Measurements from ENCODE around the gene GJB1. TPM values are rescaled to one million over a fixed set of nuclear protein-coding genes. Genes with fewer than 3 reads are reported as not detected.

GJB1 gene
- total RNA-seq, 1 donor = not detected

DNA sequence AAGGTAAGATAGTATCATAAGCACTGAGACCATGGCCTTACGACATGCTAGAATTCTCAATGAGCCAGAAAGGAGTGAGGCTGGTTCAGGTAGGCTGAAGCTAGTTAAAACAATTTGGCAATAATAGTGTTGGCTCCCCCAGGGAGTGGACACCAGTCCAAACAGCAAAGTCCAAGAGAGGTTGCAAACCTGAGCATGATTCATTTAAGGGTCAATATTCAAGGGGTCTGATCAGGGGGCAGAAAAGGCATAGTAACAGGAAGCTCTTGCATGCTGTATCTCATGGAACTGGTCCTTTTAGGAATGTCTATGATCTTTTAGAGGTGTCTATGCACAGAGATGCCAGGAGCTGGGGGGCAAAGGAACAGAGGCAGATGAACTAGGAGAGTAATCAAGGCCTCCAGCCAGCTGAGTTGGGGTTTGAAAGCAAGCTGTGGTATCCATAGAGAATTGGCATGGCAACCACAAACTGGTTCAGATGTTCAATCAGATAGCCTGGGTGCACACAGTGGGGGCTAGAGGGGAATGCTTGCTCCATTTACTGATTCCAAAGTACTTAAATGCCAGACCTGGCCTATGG lies 5.1 kb downstream of the GJB1 start:
- H3K4me3 ChIP-seq (ENCODE audit: low read length) = no peak overlapping the region
- H3K4me1 ChIP-seq (ENCODE audit: insufficient read depth, low read length) = no peaks in the 10 kb centered on the region
- no peaks in the 10 kb centered on the region for H3K27me3 ChIP-seq (ENCODE audit: insufficient read depth, low read length)
- H3K9me3 ChIP-seq (ENCODE audit: low read depth, low read length) = no peaks in the 10 kb centered on the region

DNA sequence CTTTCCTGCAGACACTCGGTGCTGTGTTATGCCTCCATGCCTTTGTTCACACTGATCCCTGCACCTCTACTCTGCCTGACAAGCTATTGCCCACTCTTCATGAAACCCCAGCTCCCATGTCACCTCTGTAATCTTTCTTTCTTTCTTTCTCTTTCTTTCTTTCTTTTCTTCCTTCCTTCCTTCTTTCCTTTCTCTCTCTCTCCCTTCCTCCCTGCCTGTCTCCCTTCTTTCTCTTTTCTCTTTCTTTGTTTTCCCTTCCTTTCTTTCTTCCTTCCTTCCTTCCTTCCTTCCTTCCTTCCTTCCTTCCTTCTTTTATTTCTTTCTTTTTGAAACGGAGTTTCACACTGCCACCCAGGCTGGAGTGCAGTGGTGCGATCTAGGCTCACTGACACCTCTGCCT lies 12.5 kb downstream of the GJB1 start:
- Histone ChIP-seq H3K27me3 (ENCODE audit: insufficient read depth, low read length) (no peaks in the 10 kb centered on the region), H3K4me1 (ENCODE audit: insufficient read depth, low read length) (no peaks in the 10 kb centered on the region), H3K9me3 (ENCODE audit: low read depth, low read length) (no peaks in the 10 kb centered on the region), H3K4me3 (ENCODE audit: low read length) (no peak overlapping the region)

DNA sequence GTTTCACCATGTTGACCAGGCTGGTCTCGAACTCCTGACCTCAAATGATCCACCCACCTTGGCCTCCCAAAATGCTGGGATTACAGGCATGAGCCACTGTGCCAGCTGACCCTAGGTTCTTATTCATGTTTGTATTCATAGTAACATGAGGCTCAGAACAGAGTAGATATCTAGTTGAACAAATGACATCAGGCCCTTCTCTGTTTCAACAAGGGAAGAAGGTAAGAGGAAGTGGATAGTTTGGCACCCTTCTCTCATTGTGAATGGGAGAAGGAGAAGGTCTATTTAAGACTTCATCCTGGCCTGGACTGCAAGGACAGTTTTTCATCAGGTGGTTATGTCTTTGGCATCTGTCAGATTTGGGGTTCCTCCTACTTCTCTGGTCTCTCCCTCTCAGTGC lies 13.8 kb downstream of the GJB1 start:
- Histone ChIP-seq H3K27me3 (ENCODE audit: insufficient read depth, low read length) (no peaks in the 10 kb centered on the region), H3K4me1 (ENCODE audit: insufficient read depth, low read length) (no peaks in the 10 kb centered on the region), H3K9me3 (ENCODE audit: low read depth, low read length) (no peaks in the 10 kb centered on the region)

DNA sequence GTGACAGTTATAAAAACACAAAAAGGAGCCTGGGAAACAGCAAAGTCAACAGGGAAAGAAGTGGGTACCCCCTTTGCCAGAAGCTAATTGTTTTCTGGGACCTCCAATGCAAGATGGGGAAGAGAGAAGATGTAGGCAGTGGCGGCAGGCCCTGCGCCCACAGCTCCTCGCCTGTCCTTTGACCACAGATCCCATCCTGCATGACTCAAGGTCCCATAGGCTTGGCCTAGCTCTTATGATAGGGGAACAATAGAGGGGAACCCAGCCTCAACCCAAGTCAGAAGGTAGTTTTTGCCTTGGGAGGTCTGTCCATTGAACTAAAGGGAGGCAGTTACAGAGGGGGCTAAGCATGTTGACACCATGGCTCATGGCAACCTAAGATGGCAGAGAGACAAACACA lies 16.8 kb downstream of the GJB1 start:
- H3K4me3 ChIP-seq (ENCODE audit: low read length) = no peak overlapping the region
- no peaks in the 10 kb centered on the region for H3K4me1 ChIP-seq (ENCODE audit: insufficient read depth, low read length)
- no peaks in the 10 kb centered on the region for H3K27me3 ChIP-seq (ENCODE audit: insufficient read depth, low read length)
- H3K9me3 ChIP-seq (ENCODE audit: low read depth, low read length) = no peaks in the 10 kb centered on the region

More for the DNA sequence above, 13.8 kb downstream of the GJB1 start:
- no peak overlapping the region for H3K4me3 ChIP-seq (ENCODE audit: low read length)

DNA sequence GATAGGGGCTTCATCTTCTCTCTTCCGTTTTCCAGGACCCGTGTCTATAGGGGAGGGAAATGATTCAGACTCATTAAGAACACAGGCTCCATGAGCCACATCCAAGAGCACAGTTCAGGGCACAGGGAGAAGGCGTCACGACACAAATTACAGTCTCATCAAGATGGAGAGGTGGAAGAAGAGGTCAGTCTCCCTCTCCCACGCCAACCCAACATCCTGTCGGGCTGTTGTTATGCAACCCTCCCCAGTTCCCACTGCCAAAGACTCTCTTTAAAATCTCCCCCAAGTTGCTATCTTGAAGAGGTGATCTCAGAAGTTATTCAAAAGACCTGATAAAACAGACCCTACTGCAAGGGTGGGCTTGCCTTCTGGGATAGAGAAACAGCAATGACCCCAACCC lies 18.3 kb downstream of the GJB1 start:
- Histone ChIP-seq H3K4me3 (ENCODE audit: low read length) (no peak overlapping the region), H3K4me1 (ENCODE audit: insufficient read depth, low read length) (no peaks in the 10 kb centered on the region), H3K27me3 (ENCODE audit: insufficient read depth, low read length) (no peaks in the 10 kb centered on the region), H3K9me3 (ENCODE audit: low read depth, low read length) (no peaks in the 10 kb centered on the region)

DNA sequence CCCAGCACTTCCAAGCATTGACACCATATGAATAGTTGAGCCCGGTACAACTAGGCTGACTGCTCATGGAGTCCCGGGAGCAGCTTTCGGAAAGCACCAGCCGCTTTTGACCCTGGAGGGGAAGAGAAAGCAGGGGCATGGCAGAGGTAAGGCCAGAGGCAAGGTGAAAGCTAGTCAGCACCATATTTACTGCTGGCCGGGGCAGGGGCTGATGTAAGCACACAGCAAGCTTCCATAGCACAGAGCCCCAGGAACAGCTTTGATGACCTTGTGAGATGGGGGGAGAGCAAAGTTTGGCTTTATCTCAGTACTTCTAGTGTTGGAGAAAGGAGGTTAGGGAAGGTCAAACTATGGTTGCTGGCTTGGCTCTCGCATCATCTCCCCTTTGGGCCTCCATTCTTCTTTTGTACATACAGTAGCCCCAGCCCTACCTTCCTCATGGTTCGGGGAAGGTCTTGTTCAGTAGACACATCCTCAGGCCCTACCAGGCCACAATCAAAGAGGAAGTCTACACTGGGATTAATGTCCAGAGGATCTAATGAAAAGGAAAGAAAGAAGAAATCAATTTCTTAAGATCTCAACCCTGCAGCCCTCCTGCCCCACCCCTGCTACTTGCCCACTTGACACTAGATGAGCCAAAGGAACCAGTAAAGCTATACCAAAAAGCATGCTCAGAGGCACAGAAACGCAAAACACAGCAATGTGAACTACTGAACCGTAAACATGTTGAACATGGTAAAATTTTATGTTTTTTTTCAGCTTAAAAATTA lies 21.5 kb downstream of the GJB1 start:
- no peak overlapping the region for H3K4me3 ChIP-seq (ENCODE audit: low read length)
- H3K27me3 ChIP-seq (ENCODE audit: insufficient read depth, low read length) = no peaks in the 10 kb centered on the region
- no peaks in the 10 kb centered on the region for H3K4me1 ChIP-seq (ENCODE audit: insufficient read depth, low read length)
- H3K9me3 ChIP-seq (ENCODE audit: low read depth, low read length) = no peaks in the 10 kb centered on the region

DNA sequence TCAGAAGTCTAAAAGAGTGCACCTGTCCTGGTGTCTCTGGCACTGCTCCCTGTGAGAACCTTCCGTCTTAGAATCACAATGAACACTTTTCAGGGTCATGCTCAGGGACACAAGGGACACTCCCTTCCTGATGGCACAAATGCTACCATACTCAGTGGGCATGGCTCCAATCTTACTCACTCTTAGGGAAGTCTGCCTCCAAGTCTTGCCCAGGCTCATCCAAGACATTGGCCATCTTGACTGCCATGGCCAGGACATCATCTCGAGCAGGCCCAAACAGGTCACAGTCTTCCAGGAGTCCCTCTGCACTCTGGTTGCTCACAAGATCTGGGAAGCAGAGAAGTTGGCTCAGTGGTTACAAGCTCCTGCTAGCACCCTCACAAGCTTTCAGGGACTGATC lies 22.1 kb downstream of the GJB1 start:
- no peak overlapping the region for H3K4me3 ChIP-seq (ENCODE audit: low read length)
- no peaks in the 10 kb centered on the region for H3K4me1 ChIP-seq (ENCODE audit: insufficient read depth, low read length)
- H3K27me3 ChIP-seq (ENCODE audit: insufficient read depth, low read length) = no peaks in the 10 kb centered on the region
- no peaks in the 10 kb centered on the region for H3K9me3 ChIP-seq (ENCODE audit: low read depth, low read length)

DNA sequence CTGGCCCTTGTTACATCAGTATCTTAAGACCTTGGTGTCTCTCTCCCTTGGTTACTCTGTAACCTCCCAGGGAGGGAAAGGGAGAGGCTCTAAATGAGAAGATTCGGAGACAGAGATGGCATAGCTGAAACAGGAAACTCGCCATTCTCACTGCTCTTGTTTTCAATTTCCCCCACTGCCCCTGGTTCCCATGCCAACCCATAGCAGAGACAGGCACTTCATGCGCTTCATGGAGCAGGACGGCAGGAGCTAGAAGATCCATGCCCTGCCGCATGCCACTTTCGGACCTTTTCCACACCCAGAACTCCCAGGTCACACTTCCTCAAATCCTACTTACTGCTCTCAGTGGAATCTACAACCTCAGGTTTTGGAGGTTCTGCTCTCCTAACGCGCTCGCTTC lies 27.8 kb downstream of the GJB1 start:
- no peaks in the 10 kb centered on the region for H3K27me3 ChIP-seq (ENCODE audit: insufficient read depth, low read length)
- H3K4me1 ChIP-seq (ENCODE audit: insufficient read depth, low read length) = peaks cover 22% of the 10 kb centered on the region
- H3K4me3 ChIP-seq (ENCODE audit: low read length) = no peak overlapping the region
- no peaks in the 10 kb centered on the region for H3K9me3 ChIP-seq (ENCODE audit: low read depth, low read length)

DNA sequence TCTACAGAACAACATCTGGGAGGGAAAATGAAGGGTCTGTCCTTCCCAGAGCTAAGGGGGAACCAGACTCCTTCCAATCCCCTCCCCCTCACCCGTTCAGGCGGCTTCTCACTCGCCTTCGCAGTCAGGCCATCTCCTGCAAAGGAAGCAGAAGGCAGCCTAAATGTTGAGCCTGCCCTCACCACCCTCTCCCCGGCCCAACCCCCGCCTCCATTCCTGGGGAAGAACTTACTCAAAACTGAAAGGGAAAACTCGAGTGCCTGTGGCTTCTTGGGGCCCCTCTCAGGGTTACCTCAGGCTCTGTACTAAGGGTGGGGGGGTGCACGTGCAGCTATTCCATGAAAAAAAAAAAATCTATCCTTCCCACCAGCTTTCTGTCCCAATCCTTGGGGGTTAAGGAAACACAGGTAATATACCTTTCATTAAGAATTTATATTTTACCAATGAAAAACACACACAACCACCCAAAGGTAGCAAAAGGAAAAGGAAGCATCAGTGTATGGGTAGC lies 28.5 kb downstream of the GJB1 start:
- Histone ChIP-seq H3K9me3 (ENCODE audit: low read depth, low read length) (no peaks in the 10 kb centered on the region), H3K27me3 (ENCODE audit: insufficient read depth, low read length) (no peaks in the 10 kb centered on the region), H3K4me1 (ENCODE audit: insufficient read depth, low read length) (peaks cover 22% of the 10 kb centered on the region), H3K4me3 (ENCODE audit: low read length) (no peak overlapping the region)

DNA sequence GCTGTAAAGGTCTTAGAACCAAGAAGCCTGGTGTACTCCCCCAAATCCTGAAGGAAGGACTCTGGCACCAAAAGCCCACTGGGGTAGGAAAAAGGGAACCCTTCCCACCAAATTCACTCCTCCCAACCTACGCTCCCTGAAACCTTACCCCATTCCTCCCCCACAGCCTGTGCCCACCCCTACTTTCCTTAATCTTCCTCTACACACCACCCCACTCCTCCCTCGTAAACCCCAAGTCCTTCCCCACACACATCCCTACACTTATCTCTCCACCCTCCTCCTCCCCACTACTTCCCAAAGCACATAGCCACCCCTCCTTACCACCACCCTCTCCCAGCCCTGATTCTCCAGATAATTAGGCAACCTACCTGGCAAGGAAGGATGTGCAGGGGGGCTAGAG lies 29.2 kb downstream of the GJB1 start:
- Histone ChIP-seq H3K27me3 (ENCODE audit: insufficient read depth, low read length) (no peaks in the 10 kb centered on the region), H3K9me3 (ENCODE audit: low read depth, low read length) (no peaks in the 10 kb centered on the region), H3K4me3 (ENCODE audit: low read length) (no peak overlapping the region), H3K4me1 (ENCODE audit: insufficient read depth, low read length) (peaks cover 22% of the 10 kb centered on the region)

DNA sequence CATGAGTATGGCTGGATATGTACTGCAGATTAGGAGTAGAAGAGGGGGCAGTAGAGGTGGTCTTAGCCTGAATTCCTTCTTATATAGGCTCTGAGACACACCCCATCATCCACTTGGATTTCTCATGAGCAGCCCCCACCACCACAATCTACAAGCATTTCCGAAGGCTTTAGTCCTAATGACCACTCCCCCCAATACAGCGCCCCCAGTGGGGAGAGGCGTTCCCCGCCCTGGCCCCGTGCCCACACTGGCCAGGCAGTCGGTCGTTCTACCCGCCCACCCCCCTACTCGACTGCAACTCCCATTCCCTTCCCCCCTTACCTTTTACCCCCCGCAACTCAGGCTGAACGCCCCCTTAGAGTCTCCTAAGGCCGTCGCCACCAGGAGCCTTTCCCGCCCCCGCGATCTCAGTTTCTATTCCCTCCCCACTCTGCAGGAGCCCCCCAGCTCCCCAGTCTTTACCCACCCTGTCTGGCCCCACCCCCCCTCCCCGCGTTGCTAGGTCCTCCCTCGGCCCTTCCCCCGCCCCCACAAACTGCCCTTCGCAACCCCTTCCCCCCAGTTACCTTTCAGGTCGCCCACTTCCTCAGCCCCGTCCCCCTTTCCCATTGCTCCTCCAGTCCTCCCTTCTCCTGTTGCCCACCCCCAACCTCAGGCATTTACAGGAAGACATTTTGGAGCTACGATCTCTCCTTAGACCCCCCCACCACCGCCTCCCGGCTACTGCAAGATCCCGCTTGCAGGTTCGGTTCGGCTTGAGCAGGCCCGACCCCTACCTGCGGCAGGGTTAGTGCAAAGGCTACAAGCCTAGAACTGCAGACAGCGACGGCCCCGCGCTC lies 30.4 kb downstream of the GJB1 start:
- peak overlapping the region; percentile 65 for H3K4me3 ChIP-seq (ENCODE audit: low read length)
- H3K27me3 ChIP-seq (ENCODE audit: insufficient read depth, low read length) = no peaks in the 10 kb centered on the region
- no peaks in the 10 kb centered on the region for H3K9me3 ChIP-seq (ENCODE audit: low read depth, low read length)
- H3K4me1 ChIP-seq (ENCODE audit: insufficient read depth, low read length) = peaks cover 22% of the 10 kb centered on the region

DNA sequence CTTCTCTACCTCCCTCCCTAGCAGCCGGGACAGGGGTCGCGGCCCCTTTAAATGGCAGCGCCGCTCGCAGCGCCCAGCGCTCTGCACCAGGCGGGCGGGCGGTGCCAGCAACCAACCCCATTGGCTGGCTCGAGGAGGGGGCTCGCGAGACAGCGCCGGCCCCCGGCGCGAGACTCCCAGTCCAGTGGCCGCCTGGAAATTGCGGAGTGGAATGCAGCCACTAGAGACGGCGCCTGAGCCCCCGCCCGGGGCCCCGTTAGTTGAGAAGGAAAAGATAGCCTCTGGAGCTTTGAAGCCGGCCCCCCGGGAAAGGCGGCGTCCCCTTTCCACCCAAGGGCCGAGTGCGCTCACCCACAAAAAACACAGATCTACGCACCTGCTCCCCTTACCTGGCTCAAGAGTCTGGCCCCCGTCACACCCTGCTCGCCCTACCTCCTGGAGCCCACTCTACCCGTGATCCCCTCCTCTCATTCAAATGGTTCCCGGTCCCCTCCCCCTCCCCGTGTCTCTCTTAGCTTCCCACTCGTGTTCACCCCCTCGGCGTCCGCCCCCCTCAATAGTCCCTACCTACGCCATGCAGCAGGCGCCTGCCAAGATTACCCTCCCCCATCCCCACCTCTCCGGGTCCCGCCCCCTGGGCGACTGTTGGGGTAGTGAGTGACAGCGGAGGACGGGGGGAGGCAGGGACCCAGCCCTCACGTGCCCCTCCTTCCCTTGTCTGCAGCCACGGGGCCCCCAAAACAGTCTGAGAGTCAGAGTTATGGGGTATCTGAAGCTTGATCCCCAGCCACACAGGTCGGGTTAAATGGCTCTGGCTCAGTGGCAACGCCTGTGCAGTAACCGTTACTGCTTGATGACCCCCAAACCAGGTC lies 31.3 kb downstream of the GJB1 start, which contains the start of gene ZMYM3:
ZMYM3 (minus strand) TSS at position 49 of the 872 bp plus-strand sequence. CDS start 885 bp downstream, outside the sequence.
- Histone ChIP-seq H3K4me1 (ENCODE audit: insufficient read depth, low read length) (peaks cover 22% of the 10 kb centered on the region), H3K9me3 (ENCODE audit: low read depth, low read length) (no peaks in the 10 kb centered on the region), H3K4me3 (ENCODE audit: low read length) (peak within 1 kb of the TSS; percentile 65), H3K27me3 (ENCODE audit: insufficient read depth, low read length) (no peaks in the 10 kb centered on the region)

DNA sequence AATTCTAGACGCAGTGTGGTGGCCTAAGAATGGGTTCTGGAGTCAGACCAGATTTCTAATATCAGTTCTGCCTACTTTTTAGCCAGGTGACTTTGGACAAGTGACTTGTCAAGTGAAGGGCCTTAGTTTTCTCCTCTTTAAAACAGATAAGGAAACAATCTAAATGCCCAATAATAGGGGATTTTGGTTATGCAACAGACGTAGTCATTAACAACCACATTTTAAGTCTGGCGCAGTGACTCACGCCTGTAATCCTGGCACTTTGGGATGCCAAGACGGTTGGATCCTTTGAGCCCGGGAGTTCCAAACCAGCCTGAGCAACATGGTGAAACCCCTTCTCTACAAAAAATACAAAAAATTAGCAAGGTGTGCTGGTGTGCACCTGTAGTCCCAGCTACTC lies 33.0 kb downstream of the GJB1 start:
- Histone ChIP-seq H3K27me3 (ENCODE audit: insufficient read depth, low read length) (no peaks in the 10 kb centered on the region), H3K9me3 (ENCODE audit: low read depth, low read length) (no peaks in the 10 kb centered on the region), H3K4me3 (ENCODE audit: low read length) (no peak overlapping the region)

DNA sequence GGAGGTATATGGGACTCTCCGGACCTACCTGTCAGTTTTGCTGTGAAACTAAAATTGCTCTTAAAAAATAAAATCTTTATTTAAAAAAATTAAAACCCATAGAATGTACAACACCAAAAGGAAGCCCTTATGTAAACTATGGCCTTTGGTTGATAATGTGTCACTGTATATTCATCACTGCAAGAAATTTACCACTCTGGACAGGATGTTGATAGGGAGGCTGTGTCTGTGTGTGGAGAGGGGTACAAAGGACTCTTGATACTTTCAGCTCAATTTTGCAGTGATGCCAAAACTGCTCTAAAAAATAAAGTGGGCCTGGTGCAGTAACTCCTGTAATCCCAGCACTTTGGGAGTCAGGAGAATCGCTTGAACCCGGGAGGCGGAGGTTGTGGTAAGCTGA lies 33.8 kb downstream of the GJB1 start:
- Histone ChIP-seq H3K4me3 (ENCODE audit: low read length) (no peak overlapping the region), H3K4me1 (ENCODE audit: insufficient read depth, low read length) (peaks cover 18% of the 10 kb centered on the region), H3K9me3 (ENCODE audit: low read depth, low read length) (no peaks in the 10 kb centered on the region), H3K27me3 (ENCODE audit: insufficient read depth, low read length) (no peaks in the 10 kb centered on the region)

More for the DNA sequence above, 33.0 kb downstream of the GJB1 start:
- peaks cover 22% of the 10 kb centered on the region for H3K4me1 ChIP-seq (ENCODE audit: insufficient read depth, low read length)
